GM21619 (cell line): ENCODE data around the gene PCAT6.
A peak's percentile ranks its signal among the peaks of the same experiment; 100 is the strongest.

ENCODE experiments used
- ATAC-seq: cut with Tn5 transposase; IDR thresholded peaks from one replicate; pipeline ENCODE4 v1.9.1; 2021; ENCODE audit not compliant: unreplicated experiment

Gene PCAT6

GRCh38 chr1:202844259-202844658 is 33.5 kb downstream of the PCAT6 start:
- no peak for ATAC-seq

GRCh38 chr1:202844935-202845334 is 34.2 kb downstream of the PCAT6 start:
- ATAC-seq = no peak

GRCh38 chr1:202848191-202848542 is 37.4 kb downstream of the PCAT6 start:
- ATAC-seq = peak; percentile 86

GRCh38 chr1:202850593-202851362 is 40.0 kb downstream of the PCAT6 start:
- ATAC-seq = no peak

- no peak for ATAC-seq
Observed at GRCh38 chr1:202852163-202852904, 41.6 kb downstream of the PCAT6 start.

- no peak for ATAC-seq
Observed at GRCh38 chr1:202854787-202855186, 44.0 kb downstream of the PCAT6 start.

- ATAC-seq = no peak
Observed at GRCh38 chr1:202856014-202856413, 45.3 kb downstream of the PCAT6 start.

- no peak for ATAC-seq
Observed at GRCh38 chr1:202857136-202857610, 46.4 kb downstream of the PCAT6 start.

GRCh38 chr1:202858331-202858730 is 47.6 kb downstream of the PCAT6 start:
- ATAC-seq = no peak

GRCh38 chr1:202858789-202859414 is 48.1 kb downstream of the PCAT6 start:
- ATAC-seq = no peak

GRCh38 chr1:202860744-202861419 is 50.1 kb downstream of the PCAT6 start:
- no peak for ATAC-seq
